ENCODE data around the gene BICD1.

BICD1 gene

DNA sequence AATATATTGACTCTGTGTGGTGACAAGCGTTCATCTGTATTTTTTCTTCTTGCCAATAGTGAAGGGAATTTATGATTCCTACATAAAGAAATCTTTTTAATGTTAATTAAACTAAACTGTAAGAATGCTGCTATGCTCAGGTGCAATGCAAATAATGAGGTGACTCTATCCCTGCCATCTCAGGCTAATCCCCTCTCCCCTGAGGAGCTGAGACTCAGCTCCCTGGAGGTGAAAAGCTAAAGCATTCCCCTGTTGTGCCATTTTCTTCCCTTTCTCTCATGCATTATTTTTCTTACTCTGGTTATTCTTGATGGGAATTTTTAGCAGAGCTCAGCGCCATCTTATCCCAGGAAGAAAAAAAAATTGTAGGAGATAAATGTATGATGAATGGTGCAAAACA is 178.8 kb downstream of the BICD1 start:
- DNase-seq = no peak

DNA sequence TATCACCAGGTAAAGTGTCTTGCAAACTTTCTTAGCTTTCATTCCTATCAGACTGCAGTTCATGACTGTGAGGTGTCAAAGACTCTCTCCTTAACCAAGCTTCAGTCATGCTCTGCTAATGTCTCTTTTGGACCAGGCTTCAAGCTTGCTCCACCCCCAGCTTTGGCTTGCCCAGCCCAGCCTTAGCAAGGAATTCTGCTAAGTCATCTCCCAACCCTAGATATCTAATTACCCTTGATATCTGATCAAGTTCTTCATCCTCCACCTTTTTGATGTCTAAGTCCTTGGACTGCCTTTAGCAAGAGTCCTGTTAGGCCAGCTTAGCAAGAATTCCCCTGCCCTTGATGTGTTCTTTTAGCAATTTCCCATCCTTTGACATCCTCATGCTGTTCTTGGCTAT is 183.8 kb downstream of the BICD1 start:
- DNase-seq = no peak

DNA sequence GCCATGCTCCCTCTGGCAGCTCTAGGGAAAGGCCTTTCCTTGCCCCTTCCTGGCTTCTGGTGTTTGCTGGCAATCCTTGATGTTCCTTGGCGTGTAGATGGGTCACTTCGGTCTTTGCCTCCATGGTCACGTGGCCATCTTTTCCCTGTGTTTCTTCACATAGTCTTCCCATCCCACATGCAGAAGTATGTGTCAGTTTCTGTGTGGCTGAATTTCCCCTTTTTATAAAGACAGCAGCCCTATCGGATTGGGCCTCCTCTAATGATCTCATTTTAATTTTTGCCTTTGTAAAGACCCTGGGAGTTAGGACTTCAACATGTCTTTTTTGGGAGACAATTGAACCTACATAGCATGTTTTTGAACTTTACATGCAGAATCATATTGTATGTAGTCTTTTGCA is 185.5 kb downstream of the BICD1 start:
- no peak for DNase-seq

DNA sequence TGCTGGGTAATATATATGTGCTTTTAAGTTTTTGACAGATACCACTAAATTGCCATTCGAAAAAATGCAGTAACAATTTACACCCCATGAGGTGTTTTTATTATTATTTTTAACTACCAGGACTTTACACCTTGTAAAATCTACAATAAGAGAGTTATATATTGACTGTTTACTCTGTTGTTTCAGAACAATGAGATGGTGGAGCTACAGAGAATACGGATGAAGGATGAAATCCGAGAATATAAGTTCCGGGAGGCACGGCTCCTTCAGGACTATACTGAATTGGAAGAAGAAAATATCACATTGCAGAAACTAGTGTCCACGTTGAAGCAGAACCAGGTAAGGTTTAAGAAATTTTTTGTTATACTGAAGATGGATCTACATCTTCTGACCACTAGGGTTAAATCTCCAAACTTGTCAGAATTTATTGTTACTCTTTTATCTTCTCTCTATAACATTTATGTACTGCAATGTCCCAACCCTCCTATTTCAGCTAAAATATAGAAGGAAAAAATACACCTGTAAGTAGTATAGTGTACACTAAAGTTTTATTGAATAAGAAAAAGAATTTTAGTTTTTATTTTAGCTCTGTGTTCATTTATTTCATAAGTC is 187.3 kb downstream of the BICD1 start:
- DNase-seq = no peak

- no peak for DNase-seq
Observed at GRCh38 chr12:32296567-32296966, 189.9 kb downstream of the BICD1 start.

- DNase-seq = no peak
Observed at GRCh38 chr12:32298917-32299316, 192.3 kb downstream of the BICD1 start.

- DNase-seq = no peak
Observed at GRCh38 chr12:32301216-32301615, 194.6 kb downstream of the BICD1 start.

- DNase-seq = no peak
Observed at GRCh38 chr12:32302218-32303173, 195.8 kb downstream of the BICD1 start.

- DNase-seq = no peak
Observed at GRCh38 chr12:32303174-32303549, 196.5 kb downstream of the BICD1 start.

DNA sequence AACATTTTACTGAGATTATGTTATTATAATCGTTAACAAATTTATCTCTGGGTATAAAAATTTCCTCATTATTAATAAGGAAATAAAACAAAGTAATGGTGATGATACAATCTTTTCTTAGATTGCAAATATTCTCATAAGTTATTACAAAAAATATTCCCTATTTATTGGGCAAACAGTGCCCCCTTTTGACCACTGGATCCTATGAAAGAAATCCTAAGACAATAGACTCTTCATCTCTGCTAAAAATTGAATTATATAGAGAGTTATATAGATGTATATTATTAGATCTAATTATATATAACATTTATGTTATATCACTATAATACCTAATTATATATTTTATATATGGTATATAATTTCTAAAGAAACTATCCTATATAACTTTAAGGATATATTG is 198.5 kb downstream of the BICD1 start:
- peak; percentile 32 for DNase-seq

- no peak for DNase-seq
Observed at GRCh38 chr12:32307326-32307725, 200.7 kb downstream of the BICD1 start.

DNA sequence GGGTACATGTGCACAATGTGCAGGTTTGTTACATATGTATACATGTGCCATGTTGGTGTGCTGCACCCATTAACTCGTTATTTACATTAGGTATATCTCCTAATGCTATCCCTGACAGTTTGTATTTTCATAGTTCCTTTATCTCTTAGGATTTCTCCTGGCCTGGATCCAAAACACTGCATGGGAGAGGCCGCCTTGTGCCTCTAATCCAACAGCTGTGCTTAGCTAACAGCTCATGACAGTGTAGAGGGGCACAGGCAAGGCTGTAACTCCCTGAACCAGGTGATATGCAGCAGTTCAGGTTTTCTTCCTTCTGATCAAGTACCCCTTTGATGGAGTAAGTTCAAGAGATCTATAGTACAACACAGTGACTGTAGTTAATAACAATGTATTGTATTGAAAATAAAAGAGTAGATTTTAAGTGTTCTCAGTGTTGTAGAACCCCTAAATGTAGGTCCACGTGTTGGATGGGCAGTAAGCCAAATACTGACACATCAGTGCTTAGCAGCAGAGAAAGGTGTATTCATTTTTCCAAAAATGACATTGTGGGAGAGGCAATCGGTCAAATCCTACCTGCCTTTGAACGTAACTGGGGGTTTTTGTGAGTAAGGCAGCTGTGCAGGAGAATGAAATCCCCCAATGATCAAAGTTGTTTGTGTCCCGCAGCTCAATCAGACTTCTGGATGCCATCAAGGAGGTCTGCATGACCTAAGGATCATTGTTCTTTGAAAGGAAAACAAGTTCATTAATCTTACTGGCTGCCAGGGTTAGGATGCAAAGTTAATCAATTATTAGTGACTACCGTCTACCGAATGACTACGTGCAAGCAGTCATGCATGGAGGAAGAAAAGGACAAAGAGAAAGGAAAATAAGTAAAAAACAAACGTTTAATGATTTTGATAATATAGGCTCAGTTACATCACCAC is 203.4 kb downstream of the BICD1 start:
- peak; percentile 31 for DNase-seq

GRCh38 chr12:32312049-32312670 is 205.5 kb downstream of the BICD1 start:
- peak; percentile 29 for DNase-seq

GRCh38 chr12:32322354-32322753 is 215.7 kb downstream of the BICD1 start:
- no peak for DNase-seq

DNA sequence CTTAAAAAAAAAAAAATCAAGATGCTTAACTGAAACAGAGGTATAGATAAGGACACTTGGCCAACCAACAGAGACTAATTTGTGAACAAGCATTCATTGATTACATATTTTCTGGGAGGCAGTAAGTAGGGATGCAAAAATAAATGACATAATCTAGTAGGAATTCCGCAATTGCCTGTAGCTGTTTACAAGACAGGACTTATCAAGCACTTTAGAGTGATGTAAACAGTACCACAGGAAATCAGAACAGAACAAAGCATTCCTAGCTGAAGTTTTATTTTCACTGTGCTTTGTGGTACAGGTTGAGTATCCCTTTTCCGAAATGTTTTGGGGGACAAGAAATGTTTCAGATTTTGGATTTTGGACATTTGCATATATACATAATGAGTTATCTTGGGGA is 224.5 kb downstream of the BICD1 start:
- no peak for DNase-seq

DNA sequence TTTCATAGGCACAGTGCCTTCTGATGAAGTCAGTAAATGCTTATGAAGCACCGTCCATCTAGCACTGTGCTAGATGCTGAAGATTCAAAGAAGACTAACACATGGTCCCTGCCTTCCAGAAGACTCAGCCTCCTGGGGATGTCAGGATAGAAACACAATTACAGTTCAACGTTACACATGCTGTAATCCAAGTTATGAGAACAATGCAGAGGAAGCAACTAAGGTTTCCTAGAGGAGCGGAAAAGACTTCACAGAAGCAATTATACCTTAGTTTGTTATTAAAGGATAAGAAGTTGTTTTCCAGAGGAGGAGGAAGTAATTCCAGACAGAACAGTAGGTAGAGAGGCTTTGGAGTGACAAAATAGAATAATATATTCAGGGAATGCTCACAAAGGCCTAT is 225.8 kb downstream of the BICD1 start:
- no peak for DNase-seq

GRCh38 chr12:32334371-32334777 is 227.7 kb downstream of the BICD1 start:
- no peak for DNase-seq

- no peak for DNase-seq
Observed at GRCh38 chr12:32336261-32336660, 229.6 kb downstream of the BICD1 start.

GRCh38 chr12:32343496-32343895 is 236.8 kb downstream of the BICD1 start:
- DNase-seq = no peak

GRCh38 chr12:32344047-32344446 is 237.4 kb downstream of the BICD1 start:
- no peak for DNase-seq

DNA sequence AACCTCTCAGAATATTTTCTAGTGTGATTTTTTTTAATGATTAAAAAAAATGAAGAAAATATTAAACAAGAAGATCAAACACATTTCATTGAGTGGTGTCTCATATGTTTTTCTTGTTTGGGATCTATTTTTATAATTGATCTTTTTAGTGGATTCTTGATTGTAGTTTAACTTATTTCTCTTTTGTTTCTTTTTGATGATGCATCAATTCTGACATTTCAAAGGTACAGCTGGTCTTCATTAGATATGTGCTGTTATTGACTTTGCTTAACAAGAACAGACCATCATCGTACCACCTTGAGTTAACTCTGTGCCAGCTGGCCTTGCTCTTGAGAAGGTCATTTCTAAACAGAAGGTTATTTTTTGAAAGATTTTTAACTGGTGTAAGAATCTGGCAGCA is 246.9 kb downstream of the BICD1 start:
- no peak for DNase-seq

DNA sequence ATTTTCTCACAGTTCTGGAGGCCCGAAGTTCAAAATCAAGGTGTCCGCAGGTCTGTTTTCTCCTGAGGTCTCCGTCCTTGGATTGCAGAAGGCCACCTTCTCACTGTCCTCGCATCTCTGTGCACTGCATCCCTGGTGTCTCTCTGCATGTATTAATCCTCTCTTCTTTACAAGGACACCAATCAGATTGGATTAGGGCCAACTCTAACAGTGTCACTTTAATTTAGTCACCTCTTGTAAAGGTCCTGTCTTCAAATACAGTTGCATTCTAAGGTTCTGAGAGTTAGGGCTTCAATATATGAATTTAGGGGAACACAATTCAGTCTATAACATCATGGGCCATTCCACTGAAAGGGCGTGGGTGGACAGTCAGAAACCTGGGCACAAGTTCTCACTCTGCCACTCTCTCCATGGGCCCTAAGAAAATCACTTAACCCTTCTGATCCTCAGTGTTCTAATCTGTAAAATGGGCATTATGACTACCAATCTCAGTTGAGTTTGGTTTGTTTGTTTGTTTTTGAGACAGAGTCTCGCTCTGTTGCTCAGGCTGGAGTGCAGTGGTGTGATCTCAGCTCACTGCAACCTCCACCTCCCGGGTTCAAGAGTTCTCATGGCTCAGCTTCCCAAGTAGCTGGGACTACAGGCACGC is 251.1 kb downstream of the BICD1 start:
- no peak for DNase-seq

Measured in NCI-H1092 treated with DMSO at 0.1 percent for 48 hours (cell line).